GM21528 (cell line): ENCODE results near the gene AP1M1.

Experiments used
- ATAC-seq: cut with Tn5 transposase; IDR thresholded peaks from one replicate; pipeline ENCODE4 v1.9.1; 2021; ENCODE audit warnings: mild to moderate bottlenecking, moderate library complexity; ENCODE audit not compliant: unreplicated experiment, low FRiP score

The AP1M1 gene

GRCh38 chr19:16289594-16289993, 91.9 kb downstream of the AP1M1 start:
- no peak for ATAC-seq

- ATAC-seq = no peak
Measured at GRCh38 chr19:16290692-16291091, 93.0 kb downstream of the AP1M1 start.

- no peak for ATAC-seq
Measured at GRCh38 chr19:16293118-16294091, 95.7 kb downstream of the AP1M1 start.

- no peak for ATAC-seq
Measured at GRCh38 chr19:16295057-16295456, 97.3 kb downstream of the AP1M1 start.
